Cardiac muscle cell (in vitro differentiated cells and primary cell): ENCODE data around the gene MRPL16. TPM values are rescaled to one million over a fixed set of nuclear protein-coding genes. Genes with fewer than 3 reads are reported as not detected.
"Not testable (repeated sequence)": the region's sequence is repeated elsewhere in the genome, so short reads cannot be mapped to it uniquely, and the experiment has no call there.

Experiments
- DNase-seq, 2 donors: peaks; one replicate each; pipeline versions ENCODE4 v3.0.0 to v3.0.0-alpha.2; 2010 to 2017; ENCODE audit warnings: low read depth in 1 of 2, low spot score in 1 of 2
- H3K27ac ChIP-seq: fragments of 200-600 bp; sonication (generic); 2 replicates; pipeline ENCODE4 v1.5.1; 2016
- H3K27me3 ChIP-seq: fragments of 200-600 bp; sonication (generic); 2 replicates; pipeline ENCODE4 v1.6.0; 2016; ENCODE audit warnings: control low read depth
- H3K36me3 ChIP-seq: fragments of 200-600 bp; sonication (generic); 2 replicates; pipeline ENCODE4 v1.5.1; 2016; ENCODE audit warnings: control low read depth
- H3K4me1 ChIP-seq: fragments of 200-600 bp; sonication (generic); 2 replicates; pipeline ENCODE4 v1.8.1; 2017; ENCODE audit warnings: low read depth, mild to moderate bottlenecking, mixed run types
- H3K4me3 ChIP-seq: fragments of 200-600 bp; sonication (generic); 2 replicates; pipeline ENCODE4 v1.5.1; 2016; ENCODE audit warnings: mild to moderate bottlenecking
- H3K9me3 ChIP-seq: fragments of 200-600 bp; sonication (generic); 2 replicates; pipeline ENCODE4 v1.5.1; 2017; ENCODE audit warnings: low read depth, mild to moderate bottlenecking, control low read depth
- polyA plus RNA-seq: library from polyadenylated mRNA; unstranded; fragments of >200 nt; fragmentation: Nextera tagmentation; extraction: Ambion mirVana; gene quantifications from 2 replicates; pipeline ENCODE4 v1.2.1, GENCODE V29; 2016
- total RNA-seq: library from RNA; depleted of rRNA; stranded (reverse); fragments of >200 nt; gene quantifications from 2 replicates; pipeline ENCODE4 v1.2.3, GENCODE V29; 2016
- TF ChIP-seq, protein P1 (sequence below): IDR thresholded peaks from 2 replicates; pipeline ENCODE4 v1.5.1; 2012; ENCODE audit warnings: low read depth, mild to moderate bottlenecking, low read length

The MRPL16 gene
- 73.1 and 73.8 TPM in 2 replicates for total RNA-seq
- 93.7 and 101 TPM in 2 replicates for polyA plus RNA-seq

DNA sequence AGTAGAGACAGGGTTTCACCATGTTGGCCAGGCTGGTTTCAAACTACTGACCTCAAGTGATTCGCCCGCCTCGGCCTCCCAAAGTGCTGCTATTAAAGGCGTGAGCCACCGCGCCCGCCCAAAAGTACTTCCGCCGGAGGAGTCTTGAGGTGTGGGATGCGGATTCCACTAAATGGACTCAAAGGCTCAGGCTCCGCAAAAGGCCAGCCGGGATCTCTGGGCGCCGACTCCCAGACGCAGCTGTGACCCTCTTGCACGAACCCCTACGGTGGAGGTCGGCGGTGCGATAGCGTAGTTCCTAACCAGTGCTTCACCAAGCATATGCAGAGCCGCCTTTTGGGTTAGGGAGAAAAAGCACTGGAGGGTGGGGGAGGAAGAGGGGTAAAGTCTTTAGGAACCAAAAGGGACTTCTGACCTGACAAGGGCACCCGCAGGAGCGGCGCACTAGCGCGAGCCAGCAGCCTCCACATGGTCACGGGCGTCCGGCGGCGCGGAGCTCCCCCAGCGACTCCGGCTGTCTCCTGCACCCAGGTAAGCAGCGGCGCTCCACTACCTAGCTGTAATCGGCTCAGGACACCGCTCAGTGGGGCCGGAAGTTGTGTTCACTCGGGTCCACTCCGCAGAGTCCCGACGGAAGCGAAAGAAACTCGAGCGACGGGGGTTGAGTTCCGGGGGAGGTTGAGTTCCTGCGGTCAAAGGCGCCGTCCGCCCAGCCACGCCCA lies at the start of gene MRPL16:
Gene MRPL16, minus strand, starts transcription at position 590 of the 722 bp plus-strand sequence. Its CDS starts 120 bp downstream, at position 470.
- peak within 1 kb of the TSS; percentile 77 for H3K27ac ChIP-seq

DNA sequence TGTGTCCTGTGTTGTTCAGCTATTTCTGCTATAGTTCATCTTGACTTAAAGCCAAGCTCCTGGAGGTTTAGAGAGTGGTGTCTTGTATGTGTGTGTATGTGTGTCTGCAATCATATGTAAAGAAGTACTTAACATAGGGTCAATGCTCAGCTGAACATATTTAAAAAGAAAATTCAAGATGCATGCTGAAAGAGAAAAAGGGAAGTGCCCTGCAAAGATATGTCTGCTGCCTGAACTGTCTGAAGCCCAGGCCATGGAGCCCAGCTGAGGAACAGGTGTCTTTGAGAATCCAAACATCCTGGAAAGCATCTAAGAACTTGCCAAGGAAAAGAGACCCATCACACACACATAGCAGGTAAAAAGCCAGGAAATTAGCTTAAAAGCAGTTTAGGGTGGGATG lies 49.1 kb upstream of the MRPL16 start:
- no peaks in the 10 kb centered on the region for H3K36me3 ChIP-seq
- DNase-seq: no peak
- no peaks in the 10 kb centered on the region for H3K4me1 ChIP-seq
- no peak overlapping the region for H3K4me3 ChIP-seq
- no peak overlapping the region for H3K27ac ChIP-seq
- H3K27me3 ChIP-seq: no peaks in the 10 kb centered on the region
- no peaks in the 10 kb centered on the region for H3K9me3 ChIP-seq
- TF ChIP-seq, protein P1, sequence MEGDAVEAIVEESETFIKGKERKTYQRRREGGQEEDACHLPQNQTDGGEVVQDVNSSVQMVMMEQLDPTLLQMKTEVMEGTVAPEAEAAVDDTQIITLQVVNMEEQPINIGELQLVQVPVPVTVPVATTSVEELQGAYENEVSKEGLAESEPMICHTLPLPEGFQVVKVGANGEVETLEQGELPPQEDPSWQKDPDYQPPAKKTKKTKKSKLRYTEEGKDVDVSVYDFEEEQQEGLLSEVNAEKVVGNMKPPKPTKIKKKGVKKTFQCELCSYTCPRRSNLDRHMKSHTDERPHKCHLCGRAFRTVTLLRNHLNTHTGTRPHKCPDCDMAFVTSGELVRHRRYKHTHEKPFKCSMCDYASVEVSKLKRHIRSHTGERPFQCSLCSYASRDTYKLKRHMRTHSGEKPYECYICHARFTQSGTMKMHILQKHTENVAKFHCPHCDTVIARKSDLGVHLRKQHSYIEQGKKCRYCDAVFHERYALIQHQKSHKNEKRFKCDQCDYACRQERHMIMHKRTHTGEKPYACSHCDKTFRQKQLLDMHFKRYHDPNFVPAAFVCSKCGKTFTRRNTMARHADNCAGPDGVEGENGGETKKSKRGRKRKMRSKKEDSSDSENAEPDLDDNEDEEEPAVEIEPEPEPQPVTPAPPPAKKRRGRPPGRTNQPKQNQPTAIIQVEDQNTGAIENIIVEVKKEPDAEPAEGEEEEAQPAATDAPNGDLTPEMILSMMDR: no peak

More for the DNA sequence above, at the start of gene MRPL16:
- Histone ChIP-seq H3K27me3 (no peaks in the 10 kb centered on the region), H3K4me3 (peak within 1 kb of the TSS; percentile 64), H3K36me3 (peaks cover 28% of the 10 kb centered on the region), H3K9me3 (no peaks in the 10 kb centered on the region), H3K4me1 (peaks cover 7% of the 10 kb centered on the region)
- TF ChIP-seq, protein P1: no peak
- peak; percentile 93 to 94 for DNase-seq

DNA sequence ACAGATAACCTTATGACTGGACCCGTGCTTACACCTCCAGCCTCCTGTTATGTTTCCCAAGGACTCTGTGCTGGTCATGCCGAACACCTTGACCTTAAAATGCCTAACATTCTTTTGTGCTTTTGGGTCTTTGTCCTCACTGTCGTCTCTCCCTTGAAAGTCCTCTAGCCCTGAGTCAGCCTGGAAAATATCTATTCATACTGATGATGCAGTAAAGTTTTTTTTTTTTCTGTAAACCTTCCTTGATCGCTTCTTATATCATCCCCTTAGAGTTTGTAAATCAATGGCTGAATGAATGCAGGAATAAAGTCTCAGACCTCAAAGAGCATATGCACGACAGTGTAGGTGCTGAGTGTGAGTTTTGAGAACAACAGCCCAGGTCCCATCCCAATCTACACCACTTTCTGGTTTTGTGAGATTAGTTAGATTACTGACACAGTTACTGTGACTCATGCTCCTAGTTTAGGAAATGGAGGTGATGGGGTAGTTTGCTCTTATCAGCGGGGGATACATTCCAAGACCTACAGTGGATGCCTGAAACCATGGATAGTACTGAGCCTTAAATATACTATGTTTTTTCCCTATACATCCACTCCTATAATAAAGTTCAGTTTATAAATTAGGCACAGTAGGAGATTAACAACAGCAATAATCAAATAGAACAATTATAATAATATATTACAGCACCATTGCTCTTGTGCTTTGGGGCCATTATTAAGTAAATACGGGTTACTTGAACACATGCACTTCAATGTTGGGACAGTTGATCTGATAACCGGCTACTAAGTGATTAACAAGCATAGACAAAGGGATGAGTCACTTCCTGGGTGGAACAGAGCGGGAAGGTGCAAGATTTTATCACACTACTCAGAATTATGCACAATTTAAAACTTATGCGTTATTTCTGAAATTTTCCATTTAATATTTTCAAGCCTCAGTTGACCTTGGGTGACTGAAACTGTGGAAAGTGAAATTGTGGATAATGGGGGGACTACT lies 47.2 kb upstream of the MRPL16 start:
- DNase-seq: no peak
- H3K27ac ChIP-seq: no peak overlapping the region
- no peaks in the 10 kb centered on the region for H3K9me3 ChIP-seq
- H3K27me3 ChIP-seq: no peaks in the 10 kb centered on the region
- no peaks in the 10 kb centered on the region for H3K36me3 ChIP-seq
- TF ChIP-seq, protein P1: no peak
- no peak overlapping the region for H3K4me3 ChIP-seq
- H3K4me1 ChIP-seq: no peaks in the 10 kb centered on the region

DNA sequence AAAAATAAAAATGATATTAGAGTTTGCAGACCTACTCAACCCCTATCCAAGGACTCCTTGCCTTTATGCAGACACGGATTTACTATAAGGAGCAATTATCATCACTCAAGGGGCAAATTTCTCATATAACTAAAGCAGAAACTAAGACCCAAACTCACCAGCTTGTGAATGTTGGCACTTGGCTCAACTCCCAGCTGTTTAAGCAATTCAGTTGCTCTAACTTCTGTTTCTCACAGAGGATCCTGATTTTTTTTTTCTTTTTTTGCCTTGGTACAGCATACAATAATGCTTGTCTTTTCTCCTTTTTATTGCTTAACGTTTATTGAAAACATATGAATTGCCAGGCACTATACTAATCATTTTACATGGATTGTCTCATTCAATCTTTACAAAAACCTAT lies 44.3 kb upstream of the MRPL16 start:
- TF ChIP-seq, protein P1: no peak
- no peaks in the 10 kb centered on the region for H3K27me3 ChIP-seq
- H3K4me3 ChIP-seq: no peak overlapping the region
- no peak for DNase-seq
- no peaks in the 10 kb centered on the region for H3K36me3 ChIP-seq
- H3K9me3 ChIP-seq: no peaks in the 10 kb centered on the region
- H3K27ac ChIP-seq: no peak overlapping the region
- no peaks in the 10 kb centered on the region for H3K4me1 ChIP-seq

DNA sequence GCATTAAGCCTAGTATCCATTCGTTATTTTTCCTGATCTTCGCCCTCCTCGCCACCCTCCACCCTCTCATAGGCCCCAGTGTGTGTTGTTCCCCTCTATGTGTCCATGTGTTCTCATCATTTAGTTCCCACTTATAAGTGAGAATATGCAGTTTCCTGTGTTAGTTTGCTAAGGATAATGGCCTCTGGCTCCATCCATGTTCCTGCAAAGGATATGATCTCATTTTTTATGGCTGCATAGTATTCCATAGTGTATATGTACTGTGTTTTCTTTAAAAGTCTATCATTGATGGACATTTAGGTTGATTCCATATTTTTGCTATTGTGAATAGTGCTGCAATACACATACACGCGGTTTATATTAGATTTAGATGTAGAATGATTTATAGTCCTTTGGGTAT lies 40.8 kb upstream of the MRPL16 start:
- H3K4me1 ChIP-seq, DNase-seq, H3K36me3 ChIP-seq, H3K27me3 ChIP-seq, H3K4me3 ChIP-seq, H3K9me3 ChIP-seq, H3K27ac ChIP-seq: not testable (repeated sequence)

DNA sequence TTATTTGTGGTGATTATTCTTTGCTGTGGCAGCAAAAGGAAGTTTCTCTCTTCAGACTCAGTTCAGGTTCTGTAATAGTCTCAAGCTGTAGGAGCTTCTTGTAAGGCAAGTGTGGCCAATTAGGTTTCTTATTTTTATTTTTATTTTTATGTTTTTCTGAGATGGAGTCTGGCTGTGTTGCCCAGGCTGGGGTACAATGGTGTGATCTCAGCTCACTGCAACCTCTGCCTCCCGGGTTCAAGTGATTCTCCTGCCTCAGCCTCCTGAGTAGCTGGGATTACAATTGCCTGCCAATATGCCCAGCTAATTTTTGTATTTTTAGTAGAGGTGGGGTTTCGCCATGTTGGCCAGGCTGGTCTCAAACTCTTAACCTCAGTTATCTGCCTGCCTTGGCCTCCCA lies 39.0 kb upstream of the MRPL16 start:
- H3K4me3 ChIP-seq, H3K36me3 ChIP-seq, H3K27me3 ChIP-seq, H3K27ac ChIP-seq, DNase-seq, H3K9me3 ChIP-seq, H3K4me1 ChIP-seq: not testable (repeated sequence)
